Loucy (cell line): ENCODE results near the gene SLC6A12.

Experiments used
- H2AFZ ChIP-seq: fragments of 200-600 bp; sonication (generic); 2 replicates; pipeline ENCODE4 v1.6.0; 2016; ENCODE audit warnings: antibody characterized with exemption, mild to moderate bottlenecking, low read length, moderate library complexity
- H3F3A ChIP-seq: fragments of 200-600 bp; 2 replicates; pipeline ENCODE4 v1.6.0; 2016; ENCODE audit warnings: antibody characterized with exemption, low read depth, mild to moderate bottlenecking
- H3K27me3 ChIP-seq: fragments of 200-600 bp; sonication (generic); 2 replicates; pipeline ENCODE4 v1.6.1; 2014; ENCODE audit warnings: low read length, mild to moderate bottlenecking; ENCODE audit not compliant: insufficient read depth, poor library complexity, severe bottlenecking
- H3K36me3 ChIP-seq: fragments of 200-600 bp; sonication (generic); 2 replicates; pipeline ENCODE4 v1.6.1; 2016; ENCODE audit warnings: low read length; ENCODE audit not compliant: insufficient read depth
- H3K4me1 ChIP-seq: fragments of 200-600 bp; sonication (generic); 2 replicates; pipeline ENCODE4 v1.5.1; 2014; ENCODE audit warnings: low read length, mild to moderate bottlenecking; ENCODE audit not compliant: insufficient read depth, poor library complexity, severe bottlenecking
- H3K4me2 ChIP-seq: fragments of 200-600 bp; sonication (generic); 2 replicates; pipeline ENCODE4 v1.6.0; 2014; ENCODE audit warnings: antibody characterized with exemption, low read length, low read depth, mild to moderate bottlenecking; ENCODE audit not compliant: poor library complexity, severe bottlenecking
- H3K4me3 ChIP-seq: fragments of 200-600 bp; sonication (generic); 2 replicates; pipeline ENCODE4 v1.5.1; 2014; ENCODE audit warnings: low read length, mild to moderate bottlenecking, mixed read lengths; ENCODE audit not compliant: poor library complexity, severe bottlenecking
- H3K79me2 ChIP-seq: fragments of 200-600 bp; sonication (generic); 2 replicates; pipeline ENCODE4 v1.6.1; 2014; ENCODE audit warnings: low read length; ENCODE audit not compliant: insufficient read depth
- H3K9ac ChIP-seq: fragments of 200-600 bp; sonication (generic); 2 replicates; pipeline ENCODE4 v1.6.0; 2014; ENCODE audit warnings: mild to moderate bottlenecking, low read depth, low read length, moderate library complexity; ENCODE audit not compliant: poor library complexity, severe bottlenecking
- H3K9me2 ChIP-seq: fragments of 200-600 bp; sonication (generic); replicated peaks from 2 replicates; pipeline ENCODE4 v1.6.1; 2016; ENCODE audit warnings: low read depth, low read length, mixed read lengths
- H3K9me3 ChIP-seq: fragments of 200-600 bp; sonication (generic); 2 replicates; pipeline ENCODE4 v1.6.1; 2014; ENCODE audit warnings: mild to moderate bottlenecking, antibody characterized with exemption, low read length, low read depth; ENCODE audit not compliant: insufficient read depth
- H4K20me1 ChIP-seq: fragments of 200-600 bp; sonication (generic); 2 replicates; pipeline ENCODE4 v1.6.0; 2014; ENCODE audit warnings: antibody characterized with exemption, low read length, mild to moderate bottlenecking; ENCODE audit not compliant: insufficient read depth, poor library complexity, severe bottlenecking
- EZH2phosphoT487 ChIP-seq: fragments of 200-600 bp; IDR thresholded peaks from 2 replicates; pipeline ENCODE4 v1.6.1; 2018; ENCODE audit warnings: antibody characterized with exemption, mild to moderate bottlenecking, moderate library complexity, borderline replicate concordance
- TF ChIP-seq, protein P1 (sequence below): fragments of 200-600 bp; sonication (generic); conservative IDR thresholded peaks from 2 replicates; pipeline ENCODE4 v1.5.1; 2014; ENCODE audit warnings: mild to moderate bottlenecking, antibody characterized with exemption, low read length

SLC6A12 gene

GRCh38 chr12:197911-198695 is 15.9 kb downstream of the SLC6A12 start:
- Histone ChIP-seq H3K79me2 (no peaks in the 10 kb centered on the region), H3K9me3 (no peaks in the 10 kb centered on the region), H3F3A (no peaks in the 10 kb centered on the region), H3K4me3 (no peak overlapping the region), H3K27me3 (no peaks in the 10 kb centered on the region), H3K9ac (no peak overlapping the region), H3K4me1 (no peaks in the 10 kb centered on the region), H2AFZ (no peak overlapping the region), H4K20me1 (no peaks in the 10 kb centered on the region), H3K4me2 (no peak overlapping the region), H3K36me3 (no peaks in the 10 kb centered on the region), H3K9me2 (no peaks in the 10 kb centered on the region)
- TF ChIP-seq EZH2phosphoT487 = no peak
- TF ChIP-seq, protein P1, sequence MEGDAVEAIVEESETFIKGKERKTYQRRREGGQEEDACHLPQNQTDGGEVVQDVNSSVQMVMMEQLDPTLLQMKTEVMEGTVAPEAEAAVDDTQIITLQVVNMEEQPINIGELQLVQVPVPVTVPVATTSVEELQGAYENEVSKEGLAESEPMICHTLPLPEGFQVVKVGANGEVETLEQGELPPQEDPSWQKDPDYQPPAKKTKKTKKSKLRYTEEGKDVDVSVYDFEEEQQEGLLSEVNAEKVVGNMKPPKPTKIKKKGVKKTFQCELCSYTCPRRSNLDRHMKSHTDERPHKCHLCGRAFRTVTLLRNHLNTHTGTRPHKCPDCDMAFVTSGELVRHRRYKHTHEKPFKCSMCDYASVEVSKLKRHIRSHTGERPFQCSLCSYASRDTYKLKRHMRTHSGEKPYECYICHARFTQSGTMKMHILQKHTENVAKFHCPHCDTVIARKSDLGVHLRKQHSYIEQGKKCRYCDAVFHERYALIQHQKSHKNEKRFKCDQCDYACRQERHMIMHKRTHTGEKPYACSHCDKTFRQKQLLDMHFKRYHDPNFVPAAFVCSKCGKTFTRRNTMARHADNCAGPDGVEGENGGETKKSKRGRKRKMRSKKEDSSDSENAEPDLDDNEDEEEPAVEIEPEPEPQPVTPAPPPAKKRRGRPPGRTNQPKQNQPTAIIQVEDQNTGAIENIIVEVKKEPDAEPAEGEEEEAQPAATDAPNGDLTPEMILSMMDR = no peak

- Histone ChIP-seq H3K79me2 (no peaks in the 10 kb centered on the region), H2AFZ (no peak overlapping the region)
Measured at GRCh38 chr12:197347-197746, 16.6 kb downstream of the SLC6A12 start.

GRCh38 chr12:196436-196835 is 17.5 kb downstream of the SLC6A12 start:
- no peak for TF ChIP-seq EZH2phosphoT487
- TF ChIP-seq, protein P1 = no peak

More at GRCh38 chr12:197347-197746, 16.6 kb downstream of the SLC6A12 start:
- Histone ChIP-seq H3K9ac (no peak overlapping the region), H4K20me1 (no peaks in the 10 kb centered on the region), H3K27me3 (no peaks in the 10 kb centered on the region), H3K9me2 (no peaks in the 10 kb centered on the region), H3K4me1 (no peaks in the 10 kb centered on the region), H3K9me3 (no peaks in the 10 kb centered on the region), H3F3A (no peaks in the 10 kb centered on the region), H3K36me3 (no peaks in the 10 kb centered on the region), H3K4me2 (no peak overlapping the region), H3K4me3 (no peak overlapping the region)
- no peak for TF ChIP-seq EZH2phosphoT487
- TF ChIP-seq, protein P1 = no peak

More at GRCh38 chr12:196436-196835, 17.5 kb downstream of the SLC6A12 start:
- no peaks in the 10 kb centered on the region for H3K79me2 ChIP-seq
- no peak overlapping the region for H3K9ac ChIP-seq
- no peaks in the 10 kb centered on the region for H3K4me1 ChIP-seq
- no peaks in the 10 kb centered on the region for H3K9me2 ChIP-seq
- H2AFZ ChIP-seq = no peak overlapping the region
- no peaks in the 10 kb centered on the region for H3K36me3 ChIP-seq
- H3F3A ChIP-seq = no peaks in the 10 kb centered on the region
- no peaks in the 10 kb centered on the region for H3K9me3 ChIP-seq
- H3K4me2 ChIP-seq = no peak overlapping the region
- H3K4me3 ChIP-seq = no peak overlapping the region
- H3K27me3 ChIP-seq = no peaks in the 10 kb centered on the region
- no peaks in the 10 kb centered on the region for H4K20me1 ChIP-seq
